NCI-H2196 (cell line): ENCODE results near the gene CACNA2D1.

Experiments used
- DNase-seq: peaks from one replicate; lab custom pipeline; 2025; ENCODE audit not compliant: unreplicated experiment; lab: John Stamatoyannopoulos, UW

CACNA2D1 gene

DNA sequence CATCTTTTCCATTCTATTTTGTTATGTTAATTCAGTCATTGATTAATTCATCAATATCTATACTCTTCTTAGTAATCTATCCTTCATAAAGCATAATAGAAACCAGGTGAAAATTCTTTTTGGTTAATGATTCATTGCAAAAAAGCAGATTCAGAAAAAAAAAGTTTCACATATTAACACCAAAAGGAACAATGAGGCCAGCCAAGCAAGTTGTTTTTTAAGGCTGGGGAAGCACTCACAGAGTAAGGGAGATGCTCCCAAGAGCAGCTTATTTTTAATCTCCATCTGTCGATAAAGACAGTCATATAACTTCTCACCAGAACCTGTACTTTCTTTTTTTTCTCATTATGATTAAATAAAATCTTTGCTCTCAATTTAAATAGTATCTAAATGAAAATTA lies 95.8 kb downstream of the CACNA2D1 start:
- no peak for DNase-seq

DNA sequence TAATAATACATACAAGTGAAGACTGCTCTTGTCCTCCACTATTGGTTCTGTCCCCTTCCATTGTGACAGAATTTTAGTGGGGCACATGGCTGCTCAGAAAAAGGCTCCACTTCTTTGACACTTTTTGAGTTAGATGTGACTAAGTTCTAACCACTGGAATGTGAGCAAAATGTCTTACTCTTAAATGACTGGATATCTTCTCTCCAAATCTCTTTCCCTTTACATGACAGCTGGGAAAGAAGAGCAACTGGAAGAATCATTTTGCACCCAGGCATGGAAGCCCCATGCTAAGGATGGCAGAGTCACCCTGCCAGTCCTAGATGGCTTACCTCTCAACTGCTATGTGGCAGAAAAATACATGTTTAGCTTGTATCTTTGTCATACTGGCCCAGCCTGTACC lies 97.7 kb downstream of the CACNA2D1 start:
- no peak for DNase-seq

DNA sequence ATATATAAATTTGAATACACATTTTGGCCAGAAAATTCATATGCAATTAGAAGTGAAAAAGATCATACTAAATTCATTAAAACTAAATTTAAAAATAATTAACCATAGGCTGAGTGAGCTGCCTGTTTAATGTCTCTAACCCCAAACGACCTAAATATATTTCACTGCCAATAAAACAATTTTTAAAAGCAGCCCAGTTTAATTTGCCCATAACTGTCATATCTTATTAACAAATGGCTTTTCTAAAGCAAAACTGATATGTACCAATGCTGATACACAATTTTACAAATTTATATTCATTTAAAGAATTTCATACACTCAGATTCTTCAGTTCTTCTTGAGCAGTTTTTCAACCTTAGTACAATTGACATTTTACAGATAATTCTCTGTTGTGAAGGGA lies 99.9 kb downstream of the CACNA2D1 start:
- no peak for DNase-seq

DNA sequence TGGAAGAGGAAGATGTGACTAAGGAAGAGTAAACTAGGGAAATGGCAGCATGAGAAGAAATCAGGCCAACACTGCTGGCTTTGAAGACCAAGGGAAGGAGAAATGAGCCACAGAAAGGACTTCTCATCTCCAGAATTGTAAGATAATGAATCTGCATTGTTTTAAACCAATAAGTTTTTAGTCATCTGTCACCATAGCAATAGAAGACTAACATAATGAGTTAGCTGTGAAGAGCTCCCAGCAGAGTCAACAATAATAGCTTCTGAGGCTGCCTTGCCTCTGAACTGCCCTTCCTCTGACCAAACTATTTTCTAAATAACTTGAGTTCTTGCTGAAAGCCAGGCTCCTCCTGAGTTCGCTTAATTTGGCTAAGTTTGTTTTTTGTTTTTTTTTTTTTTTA lies 103.6 kb downstream of the CACNA2D1 start:
- DNase-seq, result no peak

DNA sequence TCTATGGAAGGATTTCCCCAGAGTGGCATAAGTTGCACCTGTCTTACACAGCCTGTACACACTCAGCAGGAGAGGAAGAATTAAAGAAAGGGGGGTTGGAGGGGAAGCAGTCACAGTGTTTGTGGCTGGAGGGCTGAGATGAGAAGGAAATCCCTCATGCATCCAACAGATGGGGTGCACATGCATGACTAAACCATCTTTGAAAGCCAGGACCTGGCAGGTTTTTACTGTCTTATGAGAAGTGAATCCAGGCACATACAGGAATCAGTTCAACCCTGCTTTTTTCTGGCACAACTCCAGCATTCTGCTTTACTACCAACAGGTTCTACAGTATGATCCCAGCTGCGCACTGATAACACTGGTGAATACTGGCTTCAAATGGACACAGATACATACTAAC lies 107.7 kb downstream of the CACNA2D1 start:
- peak; percentile 71 for DNase-seq

DNA sequence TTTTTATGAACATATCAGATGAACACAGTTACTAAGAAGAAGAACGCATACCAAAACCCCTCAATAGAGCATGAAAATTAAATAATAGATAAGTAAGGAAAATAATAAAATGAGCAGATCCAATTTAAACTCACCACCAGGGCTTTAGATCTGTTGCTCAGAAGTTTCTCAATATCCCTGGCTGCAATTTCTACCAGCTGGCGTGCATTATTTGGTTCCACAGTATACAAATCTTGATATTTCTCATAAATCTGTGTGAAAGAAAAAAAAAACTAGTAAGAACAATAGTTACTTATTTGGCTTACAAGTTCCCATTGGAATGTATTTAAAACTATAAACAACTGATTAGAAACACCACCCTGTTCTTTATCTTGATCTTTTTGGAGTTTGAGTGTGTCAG lies 108.6 kb downstream of the CACNA2D1 start:
- DNase-seq, result no peak

DNA sequence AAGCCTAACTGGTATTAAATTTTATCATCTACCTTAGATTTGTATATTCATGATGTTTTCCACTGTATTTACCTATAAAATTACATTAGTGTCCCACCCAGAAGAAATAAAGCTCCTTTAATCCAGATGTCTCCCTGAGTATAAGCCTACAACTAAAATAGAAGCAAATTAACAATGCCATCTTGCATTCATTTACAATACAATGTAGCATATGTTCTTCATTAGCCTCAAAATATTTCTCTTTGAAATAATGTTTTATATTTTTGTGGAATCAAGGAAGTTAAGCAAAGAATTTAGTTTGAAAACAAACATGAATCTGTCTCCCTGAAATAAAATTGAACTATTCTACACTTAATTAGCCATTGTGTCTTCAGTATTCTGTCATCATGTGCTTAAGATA lies 112.3 kb downstream of the CACNA2D1 start:
- DNase-seq, result no peak

DNA sequence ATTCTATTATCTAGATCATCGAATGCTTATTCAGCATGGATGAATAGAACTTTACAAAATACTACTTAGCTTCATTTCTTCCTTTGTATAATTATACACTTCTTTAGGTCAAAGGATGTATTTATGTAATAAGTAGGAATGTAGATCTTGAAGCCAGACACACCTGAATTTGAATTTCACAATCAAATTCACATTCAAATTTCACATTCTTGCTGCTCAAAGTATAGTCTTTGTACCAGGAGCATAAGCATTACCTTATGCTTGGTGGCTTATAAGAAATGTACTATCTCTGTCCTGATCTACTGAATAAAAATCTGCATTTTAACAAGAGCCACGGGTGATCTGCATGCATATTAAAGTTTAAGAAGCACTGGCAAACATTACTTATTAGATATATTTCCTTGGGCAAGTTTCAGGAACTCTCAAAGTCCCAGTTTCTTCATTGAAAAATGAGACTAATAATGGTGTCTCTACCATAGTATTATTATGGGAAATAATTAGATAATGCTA lies 112.8 kb downstream of the CACNA2D1 start:
- no peak for DNase-seq

DNA sequence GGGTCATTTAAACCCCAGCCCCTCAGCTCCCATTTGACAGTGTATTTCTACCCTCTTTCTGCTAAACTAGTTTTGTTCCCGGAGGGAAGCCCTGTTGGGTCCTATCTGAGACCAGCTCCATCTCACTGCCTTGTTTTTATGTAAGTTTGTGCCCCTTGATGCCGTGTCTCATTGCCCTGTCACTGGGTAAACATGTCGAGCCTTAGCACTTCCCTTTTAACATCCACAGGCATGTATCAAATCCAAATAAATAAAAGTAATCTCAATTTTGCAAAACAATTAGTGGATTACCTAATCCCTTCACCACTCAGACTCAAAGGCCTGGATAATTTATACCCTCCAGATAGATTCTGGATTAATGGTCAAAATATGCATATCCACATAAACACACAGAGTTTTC lies 115.7 kb downstream of the CACNA2D1 start:
- DNase-seq, result no peak

DNA sequence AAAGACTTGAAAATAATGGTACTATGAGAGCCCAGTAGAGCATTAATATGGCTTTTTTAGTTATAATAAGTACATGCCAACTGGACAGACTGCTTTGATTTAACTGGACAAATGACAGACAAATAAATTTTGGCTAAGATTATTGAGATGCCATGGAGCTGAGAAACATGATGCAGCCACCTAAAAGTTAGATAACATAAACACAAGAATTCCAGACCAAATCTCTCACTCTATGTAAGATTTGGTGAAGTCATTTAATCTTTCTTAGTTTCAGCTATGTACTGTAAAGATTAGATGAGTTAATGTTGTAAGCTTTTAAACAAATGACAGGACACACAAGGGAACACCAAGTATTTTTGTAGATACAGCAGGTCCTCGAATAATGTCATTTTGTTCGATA lies 118.2 kb downstream of the CACNA2D1 start:
- no peak for DNase-seq

DNA sequence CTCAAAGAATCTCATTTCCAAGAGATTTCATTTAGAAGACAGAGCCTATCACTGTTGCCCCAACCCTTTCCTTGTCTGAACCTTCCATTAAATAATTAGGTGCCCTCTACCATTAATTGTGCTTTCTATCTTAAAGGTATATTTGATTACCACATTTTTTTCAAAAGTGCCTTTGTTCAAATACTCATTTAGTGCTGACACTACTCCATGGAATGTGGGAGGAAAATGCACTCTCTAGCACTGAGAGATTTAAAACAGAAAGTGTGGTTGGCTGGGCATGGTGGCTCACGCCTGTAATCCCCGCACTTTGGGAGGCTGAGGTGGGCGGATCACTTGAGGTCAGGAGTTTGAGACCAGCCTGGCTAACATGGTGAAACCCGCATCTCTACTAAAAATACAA lies 119.8 kb downstream of the CACNA2D1 start:
- DNase-seq, result no peak

DNA sequence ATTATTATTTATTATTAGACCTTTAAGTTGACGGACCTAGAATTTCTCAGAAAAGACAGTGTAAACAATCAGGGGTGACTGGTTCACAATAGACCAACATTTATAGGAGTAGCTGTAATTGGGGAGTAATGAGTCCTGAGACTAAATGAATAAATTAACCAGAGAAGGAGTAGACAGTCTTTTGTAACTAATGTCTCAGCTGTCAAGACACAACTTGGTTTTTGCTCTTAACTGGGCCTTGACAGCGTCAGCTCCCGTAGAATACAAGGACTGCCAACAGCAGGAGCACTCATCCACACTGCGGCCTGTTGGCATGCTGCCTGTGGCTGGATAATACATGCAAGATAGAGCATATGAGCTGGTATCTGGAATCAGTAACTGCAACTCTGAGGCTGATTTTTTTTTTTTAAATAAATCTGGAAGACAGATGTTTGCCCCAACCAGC lies 123.9 kb downstream of the CACNA2D1 start:
- peak; percentile 68 for DNase-seq

DNA sequence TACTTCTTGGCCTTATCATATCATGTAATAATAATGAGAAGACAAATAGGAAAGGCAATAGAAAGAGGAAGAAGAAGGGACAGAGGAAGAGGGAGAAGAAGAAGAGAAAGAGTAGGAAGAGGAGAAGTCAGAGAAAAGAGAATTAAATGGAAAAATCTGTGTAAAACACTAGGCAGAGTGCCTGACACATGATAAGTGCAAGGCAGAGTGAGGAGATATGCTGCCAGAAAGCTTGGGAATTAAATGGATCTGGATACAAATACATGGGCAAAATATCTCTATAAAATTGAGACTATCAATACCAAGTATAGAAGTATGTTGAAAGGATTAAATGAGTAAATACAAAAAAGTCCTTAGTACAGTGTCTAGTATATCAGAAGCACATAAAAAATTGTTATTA lies 124.8 kb downstream of the CACNA2D1 start:
- DNase-seq, result no peak

DNA sequence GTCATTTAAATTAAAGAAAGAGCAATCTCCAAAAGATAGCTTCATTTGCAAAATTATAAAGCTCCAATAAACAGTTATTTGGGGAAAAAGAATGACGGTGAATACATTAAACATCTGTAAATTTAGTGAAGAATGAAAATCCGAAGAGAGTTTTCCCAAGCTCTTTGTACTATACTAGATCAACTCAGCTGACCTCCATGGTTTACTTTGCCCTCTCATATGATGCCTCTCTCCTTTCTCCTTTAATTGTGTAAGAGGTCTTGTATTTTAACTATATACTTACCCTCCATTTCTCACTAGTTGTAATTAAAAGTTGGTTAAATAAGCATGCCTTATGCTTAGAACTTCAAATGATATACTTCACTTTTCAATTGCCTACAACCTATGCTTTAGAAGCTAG lies 125.8 kb downstream of the CACNA2D1 start:
- DNase-seq, result no peak

DNA sequence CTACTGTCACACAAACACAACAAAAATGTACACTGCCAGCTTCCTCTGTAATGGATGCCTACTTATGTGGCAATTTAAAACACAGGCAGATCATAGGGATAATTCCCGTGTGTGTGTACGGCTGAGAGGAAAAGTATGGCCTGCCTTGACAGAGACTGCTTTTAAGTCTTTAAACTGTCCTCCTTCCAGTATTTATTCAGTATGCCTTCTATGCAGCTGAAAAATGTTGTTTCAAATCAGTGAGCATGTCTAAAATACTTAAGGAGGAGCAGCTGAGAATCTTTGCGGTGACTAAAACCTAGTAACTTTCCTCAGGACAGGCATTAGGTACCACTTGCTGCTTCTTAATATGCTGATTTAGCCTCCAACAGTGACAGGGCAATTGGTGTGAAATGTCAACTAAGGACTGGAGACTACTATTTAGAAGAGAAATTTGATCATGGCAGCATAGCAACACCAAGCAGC lies 126.3 kb downstream of the CACNA2D1 start:
- no peak for DNase-seq

DNA sequence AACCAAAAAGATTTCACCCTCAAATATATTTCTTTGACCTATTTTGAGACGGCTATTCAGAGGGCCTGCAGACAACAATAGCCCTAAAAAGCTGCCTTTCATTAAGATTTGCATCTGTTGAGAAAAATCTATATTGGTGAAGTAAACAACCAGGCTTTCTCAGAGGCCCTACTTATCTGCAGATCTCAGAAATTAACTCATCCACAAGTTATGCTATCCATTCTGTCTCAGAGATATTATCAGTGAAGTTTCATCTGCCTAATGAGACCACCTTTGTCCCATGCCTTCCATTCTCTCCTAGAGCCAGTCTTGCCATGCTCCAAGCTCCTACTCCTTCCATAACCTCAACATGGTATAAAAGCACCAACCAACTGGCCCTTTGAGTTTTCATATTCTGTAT lies 130.3 kb downstream of the CACNA2D1 start:
- no peak for DNase-seq

DNA sequence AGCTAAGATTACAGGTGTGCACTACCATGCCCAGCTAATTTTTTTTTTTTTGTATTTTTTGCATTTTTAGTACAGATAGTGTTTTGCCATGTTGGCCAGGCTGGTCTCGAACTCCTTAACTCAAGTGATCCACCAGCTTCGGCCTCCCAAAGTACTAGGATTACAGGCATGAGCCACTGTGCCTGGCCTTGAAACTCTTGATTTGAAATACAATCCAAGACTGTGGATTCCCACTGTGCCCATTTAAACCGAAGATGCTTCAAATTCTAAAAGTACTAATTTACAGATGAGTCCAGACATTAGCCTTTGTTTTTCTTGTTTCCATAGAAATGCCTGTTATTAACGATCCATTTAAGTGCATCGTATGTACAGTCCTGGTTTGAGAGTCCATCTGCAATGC lies 130.9 kb downstream of the CACNA2D1 start:
- no peak for DNase-seq

DNA sequence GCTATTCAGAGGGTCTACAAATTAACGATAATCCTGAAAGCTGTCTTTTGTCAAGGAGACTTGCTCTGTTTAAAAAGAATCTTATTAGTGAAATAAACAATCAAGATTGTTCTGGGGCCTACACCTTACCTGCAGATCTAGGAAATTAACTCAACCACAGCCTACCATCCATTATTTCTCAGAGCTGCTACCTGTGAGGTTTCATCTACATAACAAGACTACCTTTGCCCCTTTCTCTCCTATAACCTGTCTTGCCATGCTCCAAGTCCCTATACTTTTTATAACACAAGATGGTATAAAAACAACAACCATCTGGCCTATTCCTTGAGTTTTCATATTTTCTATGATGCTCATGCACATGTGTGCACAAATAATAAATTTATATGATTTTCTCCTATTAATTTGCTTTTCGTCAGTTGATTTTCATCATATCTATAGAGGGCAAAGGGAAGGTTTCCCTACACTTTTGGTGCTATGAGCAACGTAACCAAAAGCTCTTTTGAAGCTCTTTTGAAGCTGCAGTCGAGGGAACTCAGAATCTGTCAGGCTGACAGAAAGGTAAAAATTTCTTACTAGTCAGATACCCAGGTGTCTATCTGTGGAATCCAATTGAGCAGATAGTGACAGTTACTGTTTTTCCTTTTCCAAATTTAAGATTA lies 138.1 kb downstream of the CACNA2D1 start:
- DNase-seq, result no peak

DNA sequence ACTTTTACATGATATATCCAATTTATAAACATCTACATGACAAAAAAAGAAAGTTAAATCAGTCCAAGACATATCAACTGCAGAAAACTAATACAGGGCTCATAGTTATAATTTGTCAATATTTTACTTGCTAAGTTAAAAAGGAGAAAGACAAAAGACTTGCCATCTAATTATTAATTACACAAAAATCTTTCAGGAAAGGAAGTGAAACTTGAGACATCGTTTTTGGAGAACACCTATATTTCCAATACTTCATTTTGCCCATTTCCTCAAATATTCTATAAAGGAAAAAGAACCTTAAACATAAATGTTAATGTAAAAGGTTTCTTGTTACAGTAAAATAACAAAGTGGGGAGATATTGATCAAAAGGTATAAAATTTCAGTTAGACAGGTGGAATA lies 148.7 kb downstream of the CACNA2D1 start:
- DNase-seq, result no peak

DNA sequence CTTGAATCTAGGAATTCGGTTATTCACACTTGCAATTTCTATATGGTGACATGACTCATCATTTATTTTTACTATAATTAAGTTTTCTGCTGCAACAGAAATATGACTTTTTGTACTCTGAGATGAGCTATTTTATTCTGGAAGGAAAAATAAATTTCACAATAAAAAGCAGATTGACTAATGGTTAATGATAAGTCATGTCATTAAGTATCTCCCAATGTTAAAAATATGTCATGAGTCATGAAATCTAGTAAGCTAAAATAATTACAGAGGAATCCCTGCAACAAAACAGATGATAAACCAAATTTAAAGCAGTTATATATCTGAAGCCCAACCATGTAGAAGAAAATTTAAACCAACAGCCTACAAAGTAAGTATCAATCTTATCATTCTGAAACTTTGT lies 149.2 kb downstream of the CACNA2D1 start:
- no peak for DNase-seq

DNA sequence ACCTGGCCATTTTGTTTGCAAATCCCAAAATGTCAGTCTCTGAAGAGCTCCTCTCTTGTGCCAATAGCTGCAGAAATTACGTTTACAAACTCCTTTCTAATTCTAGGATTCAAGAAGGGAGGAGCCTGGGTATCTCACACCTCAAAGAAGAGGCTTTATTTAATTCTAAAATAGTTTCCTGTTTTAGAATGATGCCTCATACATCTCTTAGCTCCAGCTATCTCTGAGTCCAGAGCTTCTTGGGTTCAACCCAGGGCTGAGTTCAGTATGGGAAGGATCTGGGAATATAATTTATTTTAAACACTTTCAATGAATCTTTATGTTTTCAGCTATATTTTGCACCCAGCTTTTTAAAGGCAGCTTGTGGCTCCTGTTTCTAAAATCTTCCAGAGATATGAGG lies 150.1 kb downstream of the CACNA2D1 start:
- DNase-seq, result no peak

DNA sequence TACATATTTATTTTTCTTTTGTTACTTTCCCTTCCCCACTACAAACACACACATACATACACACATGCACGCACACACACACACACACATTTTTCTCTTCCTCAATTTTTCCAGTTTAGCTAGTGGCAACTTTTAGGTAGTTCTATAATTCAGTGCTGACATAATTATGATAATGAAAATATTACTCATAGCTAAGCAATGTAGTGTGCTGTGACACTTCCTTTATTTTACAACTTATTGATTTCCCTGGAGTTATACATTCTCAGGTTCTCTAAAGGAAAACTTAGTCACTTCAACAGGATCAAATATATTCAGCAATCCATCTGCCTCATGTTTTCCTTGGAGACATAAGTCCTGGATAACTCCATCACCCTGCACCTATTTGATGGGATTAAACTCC lies 151.6 kb downstream of the CACNA2D1 start:
- no peak for DNase-seq

DNA sequence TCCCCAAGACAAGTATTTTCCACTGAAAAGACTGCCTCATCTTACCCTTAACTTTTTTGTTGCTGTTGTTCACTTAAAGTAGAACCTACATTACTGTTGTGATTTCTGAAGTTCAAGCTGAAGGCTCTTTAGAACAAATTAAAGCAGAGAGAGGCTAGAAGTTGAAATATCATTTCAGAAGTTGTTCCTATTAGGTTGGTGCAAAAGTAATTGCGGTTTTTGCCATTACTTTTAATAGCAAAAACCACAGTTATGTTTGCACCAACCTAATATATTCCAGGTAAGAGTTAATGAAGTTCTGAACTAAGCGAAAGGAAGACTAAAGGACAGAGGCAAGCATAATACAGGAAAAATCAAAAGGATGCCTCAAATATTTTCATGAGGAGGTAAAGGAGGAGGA lies 153.7 kb downstream of the CACNA2D1 start:
- DNase-seq, result no peak
